Uterus (tissue), 4 donors: ENCODE measurements around the gene SNX18. TPM values are rescaled to one million over a fixed set of nuclear protein-coding genes. Genes with fewer than 3 reads are reported as not detected.

ENCODE experiments used
- DNase-seq, 2 donors: peaks; one replicate each; pipeline ENCODE4 v3.0.0-alpha.2; 2019 to 2020
- H3K27ac ChIP-seq, 2 donors: fragments of 200-600 bp; sonication (generic); 1 replicate in 1 of 2; 2 replicates in 1 of 2; pipeline ENCODE4 v1.5.1; 2016 to 2018
- H3K27me3 ChIP-seq, 2 donors: fragments of 200-600 bp; sonication (generic); one replicate each; pipeline ENCODE4 v1.5.1; 2018 to 2019; ENCODE audit warnings: control low read depth in 1 of 2
- H3K36me3 ChIP-seq, 2 donors: fragments of 200-600 bp; sonication (generic); one replicate each; pipeline ENCODE4 v1.5.1; 2019; ENCODE audit warnings: control low read depth in 1 of 2
- H3K4me1 ChIP-seq, 2 donors: fragments of 200-600 bp; sonication (generic); one replicate each; pipeline ENCODE4 v1.5.1; 2018 to 2019; ENCODE audit warnings: control low read depth in 1 of 2
- H3K4me3 ChIP-seq, 2 donors: fragments of 200-600 bp; sonication (generic); 1 replicate in 1 of 2; 2 replicates in 1 of 2; pipeline ENCODE4 v1.5.1; 2018 to 2019; ENCODE audit warnings: mild to moderate bottlenecking in 1 of 2
- H3K9me3 ChIP-seq, 2 donors: fragments of 200-600 bp; sonication (generic); one replicate each; pipeline ENCODE4 v1.5.1; 2019; ENCODE audit warnings: control low read depth in 1 of 2
- POLR2A ChIP-seq, 2 donors: fragments of 450-650 bp; IDR thresholded peaks; one replicate each; pipeline ENCODE4 v1.6.1; 2016; ENCODE audit warnings: antibody characterized with exemption in 2 of 2, mild to moderate bottlenecking in 1 of 2, moderate library complexity in 1 of 2
- intact Hi-C: fragments of 100-400 bp; cut with DNase I; formaldehyde crosslinking; loops from one replicate; pipeline ENCODE4 v1.15.1; 2023; ENCODE audit warnings: low total_unique reads
- total RNA-seq, 4 donors: library from RNA; depleted of rRNA in 3 of 4; stranded (reverse); fragments of >200 nt in 3 of 4; gene quantifications; one replicate each; pipeline versions ENCODE4 v1.1.0 to v1.2.4, GENCODE V29; 2014 to 2023
- TF ChIP-seq, protein P1 (sequence below), 4 experiments: fragments of 200-600 bp in 2 of 4; fragments of 450-650 bp in 2 of 4; sonication (generic) in 2 of 4; IDR thresholded peaks; one replicate each; pipeline ENCODE4 v1.5.1; 2016 to 2019; ENCODE audit warnings: antibody characterized with exemption in 4 of 4, mild to moderate bottlenecking in 2 of 4, moderate library complexity in 1 of 4
- donor health status: DM: yes; HTN: yes; CAD: no.

The SNX18 gene
- total RNA-seq, 4 donors from 2014 or later = 33.6 to 59.1 (median 51.2) TPM

DNA sequence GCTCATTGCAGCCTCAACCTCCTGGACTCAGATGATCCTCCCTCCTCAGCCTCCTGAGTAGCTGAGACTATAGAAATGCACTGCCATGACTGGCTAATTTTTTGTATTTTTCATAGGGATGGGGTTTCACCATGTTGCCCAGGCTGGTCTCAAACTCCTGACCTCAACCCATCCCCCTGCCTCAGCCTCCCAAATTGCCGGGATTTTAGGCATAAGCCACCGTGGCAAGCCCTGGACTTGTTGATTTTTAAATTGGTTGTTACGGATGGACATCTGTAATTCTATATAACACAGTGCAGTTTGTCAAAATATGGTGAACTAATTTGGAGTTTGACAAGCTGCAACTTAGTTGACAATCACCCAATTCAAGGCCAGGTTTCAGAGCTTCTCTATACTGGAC is 22.7 kb downstream of the SNX18 start:
- intact Hi-C loops = no loop called here
- no peaks in the 10 kb centered on the region for H3K4me1 ChIP-seq
- DNase-seq = no peak
- TF ChIP-seq, protein P1, sequence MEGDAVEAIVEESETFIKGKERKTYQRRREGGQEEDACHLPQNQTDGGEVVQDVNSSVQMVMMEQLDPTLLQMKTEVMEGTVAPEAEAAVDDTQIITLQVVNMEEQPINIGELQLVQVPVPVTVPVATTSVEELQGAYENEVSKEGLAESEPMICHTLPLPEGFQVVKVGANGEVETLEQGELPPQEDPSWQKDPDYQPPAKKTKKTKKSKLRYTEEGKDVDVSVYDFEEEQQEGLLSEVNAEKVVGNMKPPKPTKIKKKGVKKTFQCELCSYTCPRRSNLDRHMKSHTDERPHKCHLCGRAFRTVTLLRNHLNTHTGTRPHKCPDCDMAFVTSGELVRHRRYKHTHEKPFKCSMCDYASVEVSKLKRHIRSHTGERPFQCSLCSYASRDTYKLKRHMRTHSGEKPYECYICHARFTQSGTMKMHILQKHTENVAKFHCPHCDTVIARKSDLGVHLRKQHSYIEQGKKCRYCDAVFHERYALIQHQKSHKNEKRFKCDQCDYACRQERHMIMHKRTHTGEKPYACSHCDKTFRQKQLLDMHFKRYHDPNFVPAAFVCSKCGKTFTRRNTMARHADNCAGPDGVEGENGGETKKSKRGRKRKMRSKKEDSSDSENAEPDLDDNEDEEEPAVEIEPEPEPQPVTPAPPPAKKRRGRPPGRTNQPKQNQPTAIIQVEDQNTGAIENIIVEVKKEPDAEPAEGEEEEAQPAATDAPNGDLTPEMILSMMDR (IDR thresholded peaks at IDR 0.05) = no peak
- no peak for TF ChIP-seq POLR2A (IDR thresholded peaks at IDR 0.05)
- no peak overlapping the region for H3K4me3 ChIP-seq
- H3K27ac ChIP-seq = no peak overlapping the region
- no peaks in the 10 kb centered on the region for H3K27me3 ChIP-seq
- no peaks in the 10 kb centered on the region for H3K36me3 ChIP-seq
- H3K9me3 ChIP-seq = no peaks in the 10 kb centered on the region

DNA sequence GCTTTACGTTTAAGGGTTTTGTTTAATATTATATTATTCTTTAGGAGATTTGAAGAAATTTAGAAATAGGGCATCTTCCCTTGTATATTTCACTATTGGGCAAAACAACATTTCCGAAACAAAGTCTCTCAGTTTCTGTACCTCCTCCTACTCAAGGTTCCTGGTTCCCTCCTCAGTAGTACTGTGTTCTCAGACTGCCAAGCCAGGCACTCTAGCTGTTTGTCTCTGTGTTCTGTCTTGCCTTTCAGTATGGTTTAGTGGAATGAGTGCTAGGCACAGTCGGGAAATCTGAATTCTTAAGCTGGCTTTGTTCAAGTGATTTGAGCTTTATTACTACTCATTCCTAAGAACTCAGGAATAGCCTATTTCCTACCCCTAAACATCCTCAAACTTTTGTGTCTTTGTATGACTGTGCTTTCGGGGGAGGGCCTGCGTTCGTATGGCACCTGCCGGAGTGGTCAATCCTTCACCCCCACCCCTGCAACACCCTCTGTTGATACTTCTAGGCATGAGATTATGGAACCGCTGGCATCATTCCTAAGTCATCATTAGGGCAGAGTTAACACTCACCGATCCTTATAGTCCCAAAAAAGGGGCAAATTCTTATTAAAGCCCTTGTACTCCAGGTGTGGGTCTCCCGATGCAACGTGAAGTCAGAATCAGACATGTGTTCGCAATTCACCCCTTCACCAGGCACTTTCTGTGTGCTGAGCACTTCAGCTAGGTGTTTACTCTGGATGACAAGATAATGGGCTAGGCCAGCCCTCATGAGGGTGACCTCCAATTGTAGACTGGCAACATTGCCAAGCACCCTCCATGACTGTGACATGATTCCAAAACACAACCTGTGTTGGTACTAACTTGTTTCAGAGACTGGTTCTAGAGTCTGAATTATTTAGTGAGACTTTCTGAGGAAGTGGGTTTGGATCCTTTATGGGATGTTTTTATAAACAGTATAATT is 24.5 kb downstream of the SNX18 start:
- Histone ChIP-seq H3K4me1 (no peaks in the 10 kb centered on the region), H3K27me3 (no peaks in the 10 kb centered on the region), H3K36me3 (no peaks in the 10 kb centered on the region), H3K27ac (no peak overlapping the region), H3K4me3 (no peak overlapping the region), H3K9me3 (no peaks in the 10 kb centered on the region)
- TF ChIP-seq, protein P1 (IDR thresholded peaks at IDR 0.05) = no peak
- no peak for TF ChIP-seq POLR2A (IDR thresholded peaks at IDR 0.05)
- DNase-seq = no peak
- intact Hi-C loops = no loop called here

DNA sequence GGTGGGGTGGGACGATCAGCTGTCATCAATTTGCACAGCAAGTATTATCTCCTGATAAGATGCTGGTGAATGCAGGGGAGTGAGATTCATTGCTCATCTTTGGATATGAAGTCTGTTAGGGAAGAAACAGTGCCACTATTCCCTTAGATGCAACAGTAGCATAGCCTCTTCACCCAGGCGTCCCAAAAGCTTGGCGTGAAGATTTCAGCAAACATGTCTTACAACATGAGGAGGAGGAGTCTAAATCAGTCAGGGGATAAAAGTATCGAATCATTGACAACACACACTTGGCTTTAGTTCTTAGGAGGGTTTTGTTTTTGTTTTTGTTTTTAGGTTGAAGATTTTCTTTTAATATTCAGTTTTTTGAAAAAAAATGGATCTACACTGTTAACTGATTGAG is 26.5 kb downstream of the SNX18 start:
- no peak for TF ChIP-seq POLR2A (IDR thresholded peaks at IDR 0.05)
- TF ChIP-seq, protein P1 (IDR thresholded peaks at IDR 0.05) = no peak
- H3K9me3 ChIP-seq = no peaks in the 10 kb centered on the region
- H3K4me1 ChIP-seq = no peaks in the 10 kb centered on the region
- intact Hi-C loops = no loop called here
- DNase-seq = no peak
- no peak overlapping the region for H3K27ac ChIP-seq
- H3K27me3 ChIP-seq = no peaks in the 10 kb centered on the region
- no peaks in the 10 kb centered on the region for H3K36me3 ChIP-seq
- no peak overlapping the region for H3K4me3 ChIP-seq

DNA sequence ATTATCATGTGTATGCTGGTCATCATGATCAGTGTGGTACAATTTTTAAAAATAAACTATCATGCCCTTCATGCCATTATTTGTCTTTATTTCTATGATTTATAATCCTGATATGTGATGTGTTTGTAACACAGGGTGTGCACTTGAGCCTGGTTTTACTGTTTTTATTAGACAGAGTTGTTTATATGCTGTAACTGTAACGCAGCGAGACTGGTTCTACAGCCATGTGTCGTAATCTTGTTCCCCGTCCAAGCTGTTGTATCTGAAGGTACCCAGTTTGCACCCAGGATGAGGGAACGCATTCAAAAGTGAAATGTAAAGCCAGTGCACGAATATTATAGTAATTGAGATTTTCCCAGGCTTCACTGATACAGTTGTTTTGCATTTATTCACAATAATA is 28.2 kb downstream of the SNX18 start:
- no peak for DNase-seq
- intact Hi-C loops = no loop called here
- no peaks in the 10 kb centered on the region for H3K4me1 ChIP-seq
- H3K27ac ChIP-seq = no peak overlapping the region
- H3K4me3 ChIP-seq = no peak overlapping the region
- no peaks in the 10 kb centered on the region for H3K9me3 ChIP-seq
- no peaks in the 10 kb centered on the region for H3K27me3 ChIP-seq
- H3K36me3 ChIP-seq = no peaks in the 10 kb centered on the region
- TF ChIP-seq, protein P1 (IDR thresholded peaks at IDR 0.05) = no peak
- no peak for TF ChIP-seq POLR2A (IDR thresholded peaks at IDR 0.05)

DNA sequence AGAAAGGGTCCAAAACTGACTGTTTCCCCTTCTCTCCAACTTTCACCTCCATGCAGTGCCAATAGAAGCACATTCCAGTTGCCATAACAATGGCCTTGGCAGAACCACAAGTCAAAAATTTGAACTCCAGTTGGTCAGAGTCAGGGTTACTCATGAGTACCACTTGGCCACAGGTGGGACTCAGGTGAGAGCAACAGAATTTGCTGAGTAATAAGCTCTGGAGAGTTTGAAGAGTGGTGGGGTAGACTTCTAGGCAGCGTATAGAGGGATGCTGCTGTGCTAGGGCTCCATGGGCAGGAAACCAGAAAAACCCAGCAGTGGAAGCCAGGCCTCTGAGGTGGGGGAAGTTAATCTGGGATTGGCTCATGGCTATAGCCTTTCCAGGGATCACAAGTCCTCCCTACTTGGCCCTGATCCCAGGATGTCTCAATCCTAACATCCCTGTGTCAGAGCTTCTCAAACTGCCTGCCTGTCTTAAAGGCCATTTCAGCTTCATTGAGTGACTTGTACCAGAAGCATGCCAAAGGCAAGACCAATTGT is 30.2 kb downstream of the SNX18 start:
- H3K36me3 ChIP-seq = no peaks in the 10 kb centered on the region
- TF ChIP-seq, protein P1 (IDR thresholded peaks at IDR 0.05) = no peak
- TF ChIP-seq POLR2A (IDR thresholded peaks at IDR 0.05) = no peak
- intact Hi-C loops = no loop called here
- no peaks in the 10 kb centered on the region for H3K4me1 ChIP-seq
- H3K9me3 ChIP-seq = no peaks in the 10 kb centered on the region
- no peaks in the 10 kb centered on the region for H3K27me3 ChIP-seq
- no peak overlapping the region for H3K4me3 ChIP-seq
- no peak overlapping the region for H3K27ac ChIP-seq
- DNase-seq = peak; percentile 72 to 80
